ENCODE results near the gene RAI14.

The RAI14 gene

DNA sequence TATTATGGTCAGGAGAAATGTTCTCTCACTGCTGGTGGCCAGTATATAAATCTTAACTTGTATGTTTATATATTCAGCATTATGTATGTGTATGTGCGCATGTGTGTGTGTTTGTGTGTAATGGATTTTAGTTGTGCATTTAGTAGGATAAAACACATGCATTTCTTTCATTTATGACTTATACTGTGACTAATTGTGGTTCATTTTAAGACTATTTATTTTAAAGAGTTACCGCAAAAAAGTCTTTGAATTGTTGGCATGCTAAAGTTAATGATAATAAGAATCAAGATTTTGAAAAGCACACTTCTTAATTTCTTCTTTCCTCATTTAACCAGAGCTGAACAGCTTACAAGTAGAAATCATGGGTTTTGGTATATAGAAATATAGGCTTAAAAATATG lies 60.9 kb downstream of the RAI14 start:
- no peak for TF ChIP-seq CTCF (IDR thresholded peaks at IDR 0.05)

- TF ChIP-seq CTCF (IDR thresholded peaks at IDR 0.05), result no peak
Observed at GRCh38 chr5:34717426-34718327, 61.5 kb downstream of the RAI14 start.

DNA sequence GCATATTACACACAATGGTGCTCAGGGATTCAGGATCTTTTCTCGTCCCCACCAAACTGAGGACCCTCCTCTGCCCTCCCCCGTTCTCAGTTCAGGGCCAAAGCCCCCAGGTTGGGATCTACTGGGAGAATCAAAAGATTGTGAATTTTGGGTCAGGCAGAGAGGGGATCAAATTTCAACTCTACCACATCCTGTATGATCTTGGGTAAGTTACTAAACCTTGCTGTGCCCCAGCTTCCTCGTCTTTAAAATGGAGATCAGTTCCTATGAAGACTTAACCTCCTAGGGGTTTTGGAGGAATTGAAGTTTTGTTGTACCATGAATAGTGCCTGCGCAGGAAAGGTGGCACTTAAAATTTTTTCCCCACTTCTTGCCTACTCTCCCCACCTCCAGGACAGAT lies 62.4 kb downstream of the RAI14 start:
- TF ChIP-seq CTCF (IDR thresholded peaks at IDR 0.05), result no peak

- no peak for TF ChIP-seq CTCF (IDR thresholded peaks at IDR 0.05)
Observed at GRCh38 chr5:34719029-34719428, 62.9 kb downstream of the RAI14 start.

DNA sequence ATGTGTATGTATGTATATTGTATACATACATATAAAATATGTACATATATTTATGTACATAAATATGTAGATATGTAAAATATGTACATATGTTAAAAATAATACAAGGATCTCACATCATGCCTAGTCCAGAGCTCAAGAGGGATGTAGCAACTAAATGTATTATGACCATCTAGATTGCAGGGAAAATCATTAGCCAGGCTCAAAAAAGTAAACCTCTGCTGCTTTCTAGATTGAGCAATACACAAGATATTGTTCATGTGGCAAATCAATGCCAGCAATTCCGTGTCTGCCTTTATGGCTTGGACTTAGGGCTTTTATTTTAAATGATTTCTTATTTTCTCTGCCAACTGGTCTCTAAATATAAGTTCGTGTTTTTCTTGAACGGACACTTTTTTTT lies 65.2 kb downstream of the RAI14 start:
- TF ChIP-seq CTCF (IDR thresholded peaks at IDR 0.05), result no peak

- TF ChIP-seq CTCF (IDR thresholded peaks at IDR 0.05), result no peak
Observed at GRCh38 chr5:34722183-34722582, 66.1 kb downstream of the RAI14 start.

DNA sequence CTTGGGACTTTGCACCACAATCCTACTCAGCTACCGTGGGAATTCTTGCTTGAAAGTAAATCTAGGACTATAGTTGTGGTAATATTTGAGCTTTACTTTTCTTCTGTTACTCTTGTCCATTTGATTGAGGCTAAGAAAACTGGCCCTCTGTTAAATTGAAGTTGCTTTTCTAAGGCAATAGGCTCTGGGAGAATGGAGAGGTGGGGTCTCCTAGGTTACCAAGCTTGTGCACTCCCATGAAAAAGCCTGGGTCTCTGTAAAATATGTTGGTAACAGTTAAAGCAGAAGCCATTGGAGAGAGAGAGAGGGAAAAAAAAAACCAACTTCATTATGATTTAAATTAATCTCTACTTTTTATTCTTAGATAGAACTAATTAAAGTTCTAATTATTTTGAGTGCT lies 68.6 kb downstream of the RAI14 start:
- no peak for TF ChIP-seq CTCF (IDR thresholded peaks at IDR 0.05)

Measured in LNCAP (cell line).